A673 (cell line): ENCODE data around the gene GPR132.

Source experiments
- CTCF ChIP-seq: fragments of 300-800, 200-600 bp; sonication (generic); conservative IDR thresholded peaks from 2 replicates; pipeline ENCODE4 v1.5.1; 2017; ENCODE audit warnings: low read depth, mild to moderate bottlenecking, antibody characterized with exemption, low read length, moderate library complexity, mixed read lengths
- EZH2 ChIP-seq: fragments of 200-600 bp; sonication (generic); IDR thresholded peaks from 2 replicates; pipeline ENCODE4 v1.6.1; 2017; ENCODE audit warnings: borderline replicate concordance, low read depth, mild to moderate bottlenecking, mixed read lengths, antibody characterized with exemption, low read length; ENCODE audit not compliant: poor library complexity, severe bottlenecking

DNA sequence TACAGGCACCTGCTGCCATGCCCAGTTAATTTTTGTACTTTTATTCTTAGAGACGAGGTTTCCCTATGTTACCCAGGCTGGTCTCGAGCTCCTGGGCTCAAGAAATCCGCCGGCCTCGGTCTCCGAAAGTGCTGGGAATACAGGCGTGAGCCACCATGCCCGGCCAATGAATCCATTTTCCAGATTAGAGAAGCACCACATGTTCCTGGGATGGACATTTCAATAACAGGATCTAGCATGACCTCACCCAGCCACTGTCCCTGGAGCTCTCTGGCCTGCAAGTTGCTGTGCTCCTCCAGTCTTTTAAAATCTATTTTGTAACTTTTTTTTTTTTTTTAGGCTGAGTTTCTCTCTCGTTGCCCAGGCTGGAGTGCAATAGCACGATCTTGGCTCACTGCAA, 2.2 kb downstream of the GPR132 start:
- TF ChIP-seq CTCF (no peak), EZH2 (no peak)
